ENCODE measurements around the gene NAA25.
"Not testable (repeated sequence)": the region's sequence is repeated elsewhere in the genome, so short reads cannot be mapped to it uniquely, and the experiment has no call there.

Gene NAA25

DNA sequence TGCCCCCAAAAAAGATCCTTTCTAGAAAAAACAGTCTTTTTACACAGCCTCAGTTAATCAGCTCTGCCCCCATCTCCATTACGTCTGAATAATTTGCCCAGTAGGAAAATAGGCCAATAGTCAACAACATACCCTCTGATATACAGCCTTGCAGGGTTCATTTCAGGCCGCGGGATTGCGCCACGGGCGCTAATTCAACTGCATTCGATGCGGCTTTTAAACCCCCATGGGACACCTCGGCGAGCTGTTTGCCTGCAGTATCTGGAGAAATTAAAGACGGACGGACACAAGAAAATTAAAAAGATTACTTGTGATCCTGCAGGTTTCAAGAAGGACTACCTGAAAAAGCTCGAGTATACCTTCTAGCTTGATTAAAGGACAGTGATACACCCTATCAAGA is 59.2 kb downstream of the NAA25 start:
- no peak for DNase-seq

DNA sequence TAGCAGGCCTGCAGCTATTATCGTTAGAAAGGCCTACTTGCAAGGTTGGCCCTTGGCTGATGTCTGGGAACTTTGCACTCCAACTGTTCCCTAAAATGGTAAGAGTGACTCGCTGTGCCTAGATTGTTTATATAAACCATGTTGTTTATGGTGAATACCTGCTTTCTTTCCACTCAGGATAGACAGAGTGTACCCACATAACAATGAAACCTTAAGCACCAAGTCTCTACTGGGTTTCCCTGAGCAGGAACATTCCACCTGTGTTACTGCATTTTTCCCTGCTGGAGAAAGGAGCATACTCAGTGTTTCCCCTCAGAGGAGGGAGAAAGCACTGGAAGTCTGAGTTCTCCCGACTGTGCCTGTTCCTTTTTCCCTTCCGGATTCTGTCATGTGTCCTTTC is 62.6 kb downstream of the NAA25 start:
- no peak for DNase-seq

DNA sequence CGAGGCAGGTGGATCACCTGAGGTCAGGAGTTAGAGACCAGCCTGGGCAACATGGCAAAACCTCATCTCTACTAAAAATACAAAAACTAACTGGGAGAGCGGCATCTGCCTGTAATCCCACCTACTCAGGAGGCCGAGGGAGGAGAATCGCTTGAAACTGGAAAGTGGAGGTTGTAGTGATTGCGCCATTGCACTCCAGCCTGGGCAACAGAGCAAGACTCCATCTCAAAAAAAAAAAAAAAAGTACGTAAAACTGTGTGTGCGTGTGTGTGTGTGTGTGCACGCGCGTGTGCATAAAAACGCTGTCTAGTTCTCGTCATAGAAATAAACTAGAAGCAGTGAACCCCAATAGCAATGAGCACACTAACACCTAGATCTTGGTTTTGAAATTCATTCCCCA is 72.0 kb downstream of the NAA25 start:
- not testable (repeated sequence) for DNase-seq

DNA sequence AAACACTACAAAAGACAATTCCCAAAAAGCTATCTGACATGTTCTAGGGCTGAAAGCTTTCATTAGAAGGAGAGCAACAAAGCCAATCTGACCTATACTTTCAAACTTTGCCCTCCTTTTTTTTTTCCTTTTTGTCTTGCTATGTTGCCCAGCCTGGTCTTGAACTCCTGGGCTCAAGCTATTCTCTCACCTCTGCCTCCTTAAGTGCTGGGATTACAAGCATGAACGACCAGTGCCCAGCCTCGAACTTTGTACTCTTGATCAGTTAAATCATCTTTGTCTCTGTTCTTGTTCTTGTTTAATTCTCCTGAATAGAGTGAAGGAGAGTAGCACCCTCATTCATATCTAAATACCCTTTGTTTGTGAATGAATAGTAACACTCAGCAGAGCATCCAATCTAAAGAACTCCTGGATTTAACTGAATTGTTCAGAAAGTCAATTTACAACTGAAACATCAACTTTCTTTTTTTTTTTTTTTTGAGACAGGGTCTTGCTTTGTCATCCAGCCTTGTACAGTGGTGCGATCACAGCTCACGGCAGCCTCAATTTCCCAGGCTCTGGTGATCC is 73.3 kb downstream of the NAA25 start:
- no peak for DNase-seq

DNA sequence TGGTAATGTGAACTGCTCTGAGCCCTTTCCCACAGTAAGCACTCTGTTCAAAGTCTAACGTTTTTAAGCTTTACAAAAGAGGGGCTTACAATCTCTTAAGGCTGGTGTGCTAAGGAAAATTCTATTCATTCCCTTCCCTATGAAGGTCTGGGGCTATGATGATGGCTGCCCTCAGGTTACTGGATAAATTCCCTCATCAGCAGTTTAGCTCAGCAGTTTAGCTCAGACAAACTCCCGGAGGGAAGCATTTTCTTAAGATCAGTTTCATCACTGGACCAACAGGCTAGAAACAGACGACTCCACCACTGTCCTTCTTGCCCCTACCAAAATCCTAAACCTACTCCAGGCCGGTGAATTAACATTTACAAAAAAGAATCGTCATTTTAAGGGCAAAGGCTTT is 76.3 kb downstream of the NAA25 start:
- no peak for DNase-seq

DNA sequence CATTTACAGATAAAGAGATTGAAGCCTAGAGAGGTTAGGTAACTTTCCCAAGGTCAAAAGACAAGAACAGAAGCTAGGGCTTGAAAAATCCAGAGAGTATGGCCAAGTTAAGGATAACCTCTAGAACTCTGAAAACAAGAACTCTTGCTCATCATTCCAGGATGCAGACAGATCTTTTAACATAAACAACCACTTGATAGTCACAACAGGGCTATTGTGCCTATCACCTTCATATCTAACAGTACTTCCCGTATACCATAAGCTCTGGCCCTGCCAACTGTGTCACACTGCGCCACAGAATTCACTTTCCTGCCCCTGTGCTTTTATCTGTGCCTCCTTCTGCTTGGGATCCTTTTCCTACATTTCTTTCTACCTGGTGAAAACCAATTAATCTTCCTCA is 77.1 kb downstream of the NAA25 start:
- DNase-seq = no peak

DNA sequence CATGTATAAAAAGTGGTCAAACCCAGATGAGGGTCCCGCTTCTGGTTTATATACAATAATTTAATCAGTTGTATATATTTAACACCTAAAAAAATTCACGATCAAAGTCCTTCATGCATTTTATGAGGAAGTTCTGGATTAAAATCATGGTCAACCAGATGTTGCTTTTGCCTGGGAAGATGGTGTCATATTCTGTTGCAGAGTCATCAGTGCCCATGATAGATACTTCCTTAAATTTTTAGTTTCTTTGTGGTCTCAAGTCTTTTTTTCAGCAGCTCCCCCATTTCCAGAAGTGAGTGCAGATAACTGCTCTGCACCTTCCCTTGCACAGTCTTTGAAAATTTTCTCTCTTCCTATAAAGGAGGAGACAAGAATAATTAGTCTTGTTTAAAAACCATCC is 79.3 kb downstream of the NAA25 start:
- peak; percentile 72 to 79 for DNase-seq

DNA sequence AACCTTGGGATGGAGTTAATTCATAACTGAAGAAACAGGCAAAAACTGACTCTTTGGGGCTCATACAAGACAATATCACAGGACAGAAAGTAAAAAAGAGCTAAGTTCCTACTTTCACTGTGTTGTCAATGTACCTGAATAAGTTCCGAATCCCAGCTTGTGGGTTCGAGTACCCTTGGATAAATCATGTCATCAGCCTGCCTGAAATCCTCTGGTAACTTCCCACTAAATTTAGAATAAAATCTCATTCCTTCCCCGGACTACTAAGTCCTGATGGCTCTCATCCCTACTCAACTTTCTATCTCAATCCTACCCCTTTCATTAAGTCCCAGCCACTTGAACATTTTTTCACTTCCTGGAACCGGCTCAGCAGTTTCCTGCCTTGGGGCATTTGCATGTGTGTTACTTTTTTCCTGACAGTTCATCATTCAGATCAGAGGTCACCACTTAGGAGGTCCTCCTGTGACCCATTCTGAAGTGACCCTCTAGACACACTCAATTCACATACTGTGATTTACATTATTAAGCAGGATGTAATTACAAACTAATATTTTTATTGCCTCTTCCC is 82.7 kb downstream of the NAA25 start:
- DNase-seq = no peak

DNA sequence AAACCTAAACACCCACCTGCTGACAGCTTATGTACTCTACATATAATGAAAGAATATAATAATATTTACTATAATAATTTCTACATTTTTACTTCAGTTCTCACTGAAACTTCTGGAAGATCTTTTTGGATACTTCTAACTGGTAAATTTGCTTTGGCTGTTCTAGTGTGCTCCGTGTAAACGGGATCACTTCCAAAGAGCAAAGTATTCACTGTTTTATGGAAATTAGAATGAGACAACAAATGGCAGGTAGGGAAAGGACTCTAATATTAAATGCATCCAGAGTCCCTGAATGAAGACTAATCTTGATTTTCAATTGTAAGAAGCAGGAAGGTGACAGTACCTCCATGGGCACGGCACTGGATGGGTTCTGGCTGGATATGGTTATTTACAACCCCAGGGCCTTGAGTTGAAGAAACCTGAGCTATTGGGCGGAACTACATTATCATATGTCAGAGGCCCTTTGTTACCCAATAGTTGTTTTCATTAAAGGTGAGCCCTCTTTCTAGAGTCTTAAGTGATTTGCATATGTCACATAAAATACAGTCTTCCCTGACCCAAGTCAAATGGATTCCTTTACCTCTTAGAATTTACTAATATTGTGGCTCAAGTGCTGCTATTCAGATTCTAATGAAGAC is 84.7 kb downstream of the NAA25 start:
- no peak for DNase-seq

DNA sequence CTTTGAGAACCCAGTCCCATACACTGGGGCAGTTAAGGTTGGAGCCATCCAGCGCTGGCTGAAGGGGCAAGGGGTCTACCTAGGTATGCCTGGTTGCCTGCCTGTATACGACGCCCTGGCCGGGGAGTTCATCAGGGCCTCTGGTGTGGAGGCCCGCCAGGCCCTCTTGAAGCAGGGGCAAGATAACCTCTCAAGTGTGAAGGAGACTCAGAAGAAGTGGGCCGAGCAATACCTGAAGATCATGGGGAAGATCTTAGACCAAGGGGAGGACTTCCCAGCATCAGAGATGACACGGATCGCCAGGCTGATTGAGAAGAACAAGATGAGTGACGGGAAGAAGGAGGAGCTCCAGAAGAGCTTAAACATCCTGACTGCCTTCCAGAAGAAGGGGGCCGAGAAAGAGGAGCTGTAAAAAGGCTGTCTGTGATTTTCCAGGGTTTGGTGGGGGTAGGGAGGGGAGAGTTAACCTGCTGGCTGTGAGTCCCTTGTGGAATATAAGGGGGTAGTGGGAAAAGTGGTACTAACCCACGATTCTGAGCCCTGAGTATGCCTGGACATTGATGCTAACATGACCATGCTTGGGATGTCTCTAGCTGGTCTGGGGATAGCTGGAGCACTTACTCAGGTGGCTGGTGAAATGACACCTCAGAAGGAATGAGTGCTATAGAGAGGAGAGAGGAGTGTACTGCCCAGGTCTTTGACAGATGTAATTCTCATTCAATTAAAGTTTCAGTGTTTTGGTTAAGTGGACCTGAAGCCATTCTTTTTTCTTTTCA is 86.2 kb downstream of the NAA25 start:
- DNase-seq = no peak

DNA sequence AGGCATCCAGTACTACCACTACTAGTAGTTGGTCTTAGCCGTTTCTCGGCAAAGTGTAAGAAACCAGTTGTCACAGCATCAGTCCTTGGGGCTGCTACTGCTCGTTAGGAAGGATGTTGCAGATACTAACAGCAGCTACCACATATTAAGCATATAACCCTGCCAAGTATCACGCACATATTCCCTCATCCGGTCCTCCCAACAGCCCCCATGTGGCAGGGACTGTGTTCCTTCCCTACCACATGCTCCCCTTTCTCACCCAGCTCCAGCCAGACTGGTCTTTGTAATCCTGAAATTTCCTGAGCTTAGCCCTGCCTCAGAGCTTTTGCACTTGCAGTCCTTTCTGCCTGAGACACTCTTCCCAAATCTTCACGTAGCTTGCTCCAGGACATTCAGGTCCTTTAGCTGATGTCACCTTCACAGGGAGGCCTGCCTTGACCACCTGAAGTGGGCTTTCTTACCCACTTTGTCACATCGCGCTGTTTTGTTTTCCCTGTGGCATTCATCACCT is 87.6 kb downstream of the NAA25 start:
- no peak for DNase-seq

DNA sequence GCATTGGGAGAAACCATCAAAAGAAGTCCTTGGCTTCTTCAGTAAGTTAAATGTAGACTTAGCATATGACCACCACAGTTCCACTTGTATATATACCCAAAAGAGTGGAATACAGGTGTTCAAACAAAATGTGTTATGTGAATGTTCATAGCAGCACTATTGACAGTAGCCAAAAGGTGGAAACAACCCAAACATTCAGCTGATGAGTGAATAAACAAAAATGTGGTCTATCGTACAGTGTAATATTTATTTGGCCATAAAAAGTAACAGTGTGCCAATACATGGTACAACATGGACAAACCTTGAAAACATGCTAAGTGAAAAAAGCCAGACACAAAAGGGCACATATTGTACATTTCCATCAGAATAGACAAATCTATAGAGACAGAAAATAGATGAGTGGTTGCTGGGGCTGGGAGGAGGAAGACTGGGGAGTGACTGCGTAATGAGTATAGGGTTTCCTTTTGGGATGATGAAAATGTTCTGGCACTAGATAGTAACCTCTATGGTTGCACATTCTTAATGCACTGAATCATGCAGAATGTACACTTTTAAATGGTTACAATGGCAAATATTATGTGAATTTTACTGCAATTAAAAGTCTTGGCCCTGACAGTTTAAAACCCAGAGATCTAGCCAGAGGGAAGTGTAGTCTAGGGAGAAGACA is 89.9 kb downstream of the NAA25 start:
- no peak for DNase-seq

DNA sequence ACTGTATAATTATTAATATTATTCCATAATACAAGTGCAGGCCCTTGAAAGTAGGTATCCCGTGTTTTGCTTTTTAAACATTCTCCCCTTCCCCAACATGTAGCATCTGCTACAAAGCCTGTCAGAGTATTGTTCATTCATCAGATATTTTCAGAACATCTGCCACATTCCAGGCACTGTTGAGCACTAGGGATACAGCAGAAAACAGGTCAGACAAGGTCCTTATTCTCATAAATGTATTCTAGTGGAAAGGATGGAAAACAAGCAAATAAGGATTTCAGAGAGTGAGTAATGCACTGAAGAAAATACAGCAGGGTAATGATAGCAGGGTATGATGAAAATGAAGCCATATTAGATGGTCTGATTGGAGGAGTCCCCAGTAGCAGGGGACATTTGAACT is 91.5 kb downstream of the NAA25 start:
- DNase-seq = no peak

DNA sequence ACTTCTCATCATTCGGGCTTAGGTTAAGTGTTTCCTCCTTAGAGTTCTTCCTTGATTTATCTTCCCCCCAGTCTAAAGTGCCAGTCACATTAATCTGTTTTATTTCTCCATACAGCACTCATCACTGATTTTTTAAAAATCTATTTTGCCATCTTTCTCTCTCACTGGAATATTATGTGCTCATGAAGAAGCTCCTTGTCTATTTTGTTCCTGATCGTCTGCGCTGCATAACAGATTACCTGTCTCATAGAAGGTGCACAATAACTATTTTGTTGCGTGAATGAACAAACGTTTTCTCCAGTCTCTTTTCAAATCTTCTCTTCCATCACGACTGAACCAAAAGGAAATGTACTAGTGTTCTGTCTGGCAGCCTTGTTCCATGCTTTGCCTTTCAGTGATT is 92.6 kb downstream of the NAA25 start:
- no peak for DNase-seq

DNA sequence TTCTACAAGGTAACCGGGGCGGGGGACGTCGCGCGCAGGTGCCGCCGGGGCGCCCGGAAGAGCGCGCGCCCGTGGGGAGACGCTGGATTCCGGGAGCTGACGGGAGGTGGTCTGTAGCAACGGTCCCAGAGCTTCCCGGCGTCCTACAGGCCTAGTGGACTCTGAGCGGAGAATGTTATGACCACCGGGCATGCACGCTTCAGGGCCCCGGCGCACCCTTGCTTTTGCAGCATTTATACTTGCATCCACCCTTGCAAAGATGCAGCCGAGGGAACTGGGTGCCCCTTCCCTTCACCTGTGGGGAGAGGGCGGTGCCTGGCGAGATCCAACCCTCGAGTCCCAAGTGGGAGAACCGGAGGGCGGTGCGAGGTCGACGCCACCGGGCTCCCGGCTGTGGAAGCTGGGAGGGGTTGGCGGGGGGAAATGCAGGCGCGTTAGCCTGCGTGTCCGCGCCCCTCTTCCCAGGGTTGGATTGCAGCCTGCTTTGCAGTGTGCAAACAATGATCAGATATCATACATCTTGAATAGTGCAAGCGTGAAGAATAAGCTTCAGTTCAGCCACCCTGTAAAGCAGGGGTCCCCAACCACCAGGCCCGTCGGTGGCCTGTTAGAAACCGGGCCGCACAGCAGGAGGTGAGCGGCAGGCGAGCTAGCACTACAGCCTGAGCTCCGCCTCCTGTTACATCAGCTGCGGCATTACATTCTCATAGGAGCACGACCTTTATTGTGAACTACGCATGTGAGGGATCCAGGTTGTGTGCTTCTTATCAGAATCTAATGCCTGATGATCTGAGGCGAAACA is 94.8 kb downstream of the NAA25 start:
- DNase-seq = peak; percentile 80 to 81

DNA sequence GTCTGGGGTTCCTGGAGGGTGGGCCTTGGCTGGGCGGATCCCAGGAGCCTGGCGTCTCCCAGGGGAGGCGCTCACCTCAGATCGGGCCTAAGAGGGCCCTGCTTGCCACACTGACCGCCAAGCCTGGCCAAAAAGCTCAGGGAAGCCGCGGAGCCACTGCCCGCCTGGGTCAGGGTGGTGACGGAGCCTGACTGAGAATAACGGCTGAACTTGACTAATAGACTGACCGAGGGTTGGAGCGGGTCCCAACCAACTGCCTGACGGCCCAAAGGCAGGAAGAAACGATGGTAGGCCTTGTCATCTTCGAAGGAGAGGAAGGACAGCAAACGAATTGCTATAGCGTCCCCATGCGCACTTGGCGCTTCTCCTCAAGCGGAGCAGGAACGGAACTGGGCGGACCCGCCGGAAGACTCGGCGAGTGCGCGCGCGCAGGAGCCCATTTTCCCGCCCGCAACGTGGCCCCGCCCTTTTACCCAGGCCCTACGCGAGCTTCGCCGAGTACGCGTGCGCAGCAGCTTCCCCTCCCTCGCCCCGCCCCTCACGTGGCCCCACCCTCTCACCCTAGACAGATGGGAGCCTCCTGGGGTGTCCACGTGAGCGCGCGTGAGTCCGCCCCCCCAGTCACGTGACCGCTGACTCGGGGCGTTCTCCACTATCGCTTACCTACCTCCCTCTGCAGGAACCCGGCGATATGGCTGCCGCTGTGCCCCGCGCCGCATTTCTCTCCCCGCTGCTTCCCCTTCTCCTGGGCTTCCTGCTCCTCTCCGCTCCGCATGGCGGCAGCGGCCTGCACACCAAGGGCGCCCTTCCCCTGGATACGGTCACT is 95.6 kb downstream of the NAA25 start, which contains the start of the genes ERP29 and TMEM116:
Gene ERP29 (plus strand): TSS at position 652 of the 826 bp plus-strand sequence. CDS start 40 bp downstream, at position 692.
Gene TMEM116 (minus strand): TSS at position 391 of the 826 bp plus-strand sequence. CDS start 7,895 bp downstream, outside the sequence.
- peak; percentile 96 for DNase-seq

DNA sequence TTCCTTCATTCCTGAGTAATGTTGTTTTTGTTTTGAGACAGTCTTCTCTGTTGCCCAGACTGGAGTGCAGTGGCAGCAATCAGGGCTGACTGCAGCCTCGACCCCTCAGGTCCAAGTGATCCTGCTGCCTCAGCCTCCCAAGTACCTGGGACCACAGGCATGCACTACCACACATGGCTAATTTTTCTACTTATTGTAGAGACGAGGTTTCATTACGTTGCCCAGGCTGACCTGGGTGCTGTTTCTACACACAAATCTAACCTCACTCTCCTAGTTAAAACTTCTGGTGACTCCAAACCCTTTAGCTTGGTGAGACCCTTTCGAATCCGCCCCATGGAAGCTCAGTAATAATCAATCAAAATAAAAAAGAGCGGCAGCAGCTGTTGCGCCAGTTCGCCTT is 96.9 kb downstream of the NAA25 start:
- DNase-seq = no peak

DNA sequence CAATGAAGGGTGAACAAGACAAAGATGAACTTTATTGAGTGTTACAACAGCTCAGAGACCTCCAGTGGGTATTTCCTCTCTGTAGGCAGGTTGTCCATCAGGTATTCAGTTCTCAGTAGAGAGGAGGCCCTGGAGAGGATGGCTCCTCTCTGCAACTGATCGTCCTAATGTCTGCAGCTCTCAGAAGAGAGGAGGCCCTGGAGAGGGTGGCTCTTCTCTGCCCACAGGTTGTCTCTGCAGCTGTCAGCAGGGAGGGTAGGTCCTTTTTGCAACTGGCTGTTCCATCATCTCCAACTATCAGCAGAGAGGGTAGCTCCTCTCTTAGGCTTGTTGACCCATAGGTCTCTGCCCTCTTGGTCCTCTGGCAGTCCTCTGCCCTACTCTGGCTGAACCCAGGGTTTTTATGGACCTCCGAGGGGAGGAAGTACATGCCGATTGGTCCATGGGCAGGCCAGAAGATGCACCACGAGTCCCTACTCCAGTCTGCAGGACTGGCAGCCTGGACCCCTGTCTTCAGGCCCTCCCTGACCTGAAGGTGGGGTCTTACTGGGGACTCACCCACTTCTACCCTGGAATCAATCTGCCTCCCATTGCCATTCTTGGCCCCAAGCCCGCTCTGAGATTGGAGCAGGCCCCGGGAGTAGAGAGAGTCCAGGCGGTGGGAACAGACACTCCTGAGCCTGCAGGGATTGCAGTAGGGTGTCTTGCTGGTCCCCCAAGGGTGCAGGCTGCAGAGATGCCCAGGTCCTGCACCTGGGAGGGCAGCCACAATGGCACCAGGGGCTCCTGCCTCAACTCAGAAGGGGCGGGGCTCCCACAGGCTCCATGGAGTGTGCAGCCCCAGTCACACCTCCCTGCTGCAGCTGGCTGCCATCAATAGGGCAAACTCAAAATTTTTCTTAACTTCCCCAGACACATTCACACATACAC is 97.9 kb downstream of the NAA25 start:
- DNase-seq = no peak

DNA sequence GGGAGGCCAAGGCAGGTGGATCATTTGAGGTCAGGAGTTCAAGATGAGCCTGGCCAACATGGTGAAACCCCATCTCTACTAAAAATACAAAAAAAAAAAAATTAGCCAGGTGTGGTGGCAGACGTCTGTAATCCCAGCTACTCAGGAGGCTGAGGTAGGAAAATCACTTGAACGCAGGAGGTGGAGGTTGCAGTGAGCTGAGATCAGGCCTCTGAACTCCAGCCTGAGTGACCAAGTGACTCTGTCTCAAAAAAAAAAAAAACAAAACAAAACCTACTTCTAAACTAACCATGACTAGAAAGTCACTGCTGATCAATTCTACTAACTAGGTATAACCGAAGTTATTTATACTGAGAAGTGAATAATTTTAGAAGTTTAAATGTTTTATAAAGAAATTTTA is 99.0 kb downstream of the NAA25 start:
- DNase-seq = not testable (repeated sequence)

DNA sequence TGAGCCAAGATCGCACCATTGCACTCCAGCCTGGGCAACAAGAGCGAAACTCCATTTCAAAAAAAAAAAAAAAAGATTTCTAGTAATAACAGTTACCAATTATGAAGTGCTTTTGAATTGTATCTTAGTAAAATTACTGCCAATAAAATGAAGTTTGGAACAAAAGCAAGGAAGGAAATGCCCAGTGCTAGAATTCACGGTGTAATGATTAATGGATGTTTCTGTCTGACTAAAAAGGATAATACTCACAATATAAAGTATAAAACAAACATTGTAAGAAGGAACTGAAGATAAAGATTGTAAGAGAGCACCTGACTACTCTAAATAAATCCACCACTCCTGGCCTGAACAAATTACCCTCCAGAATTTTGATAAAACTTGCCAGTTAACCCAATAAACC is 99.7 kb downstream of the NAA25 start:
- DNase-seq = no peak

Measured in Kasumi-1 (cell line).